Measurements from ENCODE around the gene APOBEC3C.
"Not testable (repeated sequence)": the region's sequence is repeated elsewhere in the genome, so short reads cannot be mapped to it uniquely, and the experiment has no call there.

Gene APOBEC3C

GRCh38 chr22:39066442-39067276 is 52.6 kb downstream of the APOBEC3C start:
- not testable (repeated sequence) for DNase-seq

- DNase-seq = no peak
These were observed 54.2 kb downstream of the APOBEC3C start for GRCh38 chr22:39068033-39068785.
